ENCODE results near the gene ADGRB3.

ADGRB3 gene

DNA sequence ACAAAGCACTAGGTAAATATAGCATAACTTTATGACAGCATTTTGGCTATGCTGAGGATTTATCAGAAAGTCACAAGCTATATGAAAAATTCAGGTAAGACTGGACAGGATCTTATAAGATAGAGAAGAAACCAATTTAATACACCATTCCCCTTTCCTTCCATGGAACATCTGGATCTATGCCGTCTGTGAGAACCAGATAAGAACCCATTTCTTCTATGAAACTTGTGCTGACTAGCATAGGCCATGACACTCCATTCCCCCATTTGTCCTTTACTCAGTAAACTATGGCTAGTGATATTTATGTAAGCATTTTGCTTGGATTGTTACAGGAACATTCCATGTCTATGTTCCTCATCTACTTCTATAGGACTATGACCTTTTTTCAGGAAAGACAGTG is 437.7 kb downstream of the ADGRB3 start:
- no peak for TF ChIP-seq CTCF (IDR thresholded peaks at IDR 0.05; ENCODE audit: borderline replicate concordance, control extremely low read depth, extremely low read depth, insufficient read depth, missing control alignments)
- no peak for DNase-seq (ENCODE audit: low spot score)
- in situ Hi-C loops (cut with MboI; ENCODE audit: low sequenced_read_pairs, unreplicated experiment) = no loop called here

DNA sequence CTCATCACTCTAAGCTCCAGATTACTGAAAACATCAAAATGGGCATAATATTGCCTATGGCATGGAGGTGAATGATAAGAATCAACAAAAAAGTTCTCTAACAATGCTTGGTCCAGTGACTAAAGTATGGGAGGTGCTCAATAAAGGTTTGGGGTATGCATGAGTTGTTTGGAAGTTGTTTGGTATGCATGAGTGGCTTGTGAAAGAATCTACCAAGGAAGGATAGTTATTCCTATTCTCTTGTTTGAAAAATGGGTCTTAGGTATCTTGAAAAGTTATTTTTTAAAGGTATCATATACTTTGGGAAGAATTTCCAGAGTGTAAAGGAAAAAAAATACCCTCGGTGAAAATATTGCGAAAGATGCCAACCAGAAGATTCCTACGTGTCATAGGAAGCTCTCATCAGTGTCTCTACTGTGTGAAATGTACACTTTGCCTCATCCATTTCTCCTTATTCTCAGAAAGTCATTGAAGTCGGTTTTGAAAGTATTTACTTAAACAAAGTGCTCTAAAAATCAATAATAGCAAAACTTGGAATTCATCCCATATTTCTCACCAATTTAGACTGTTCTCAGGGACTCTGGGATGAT is 449.8 kb downstream of the ADGRB3 start:
- in situ Hi-C loops (cut with MboI; ENCODE audit: low sequenced_read_pairs, unreplicated experiment) = no loop called here
- DNase-seq (ENCODE audit: low spot score) = no peak
- no peak for TF ChIP-seq CTCF (IDR thresholded peaks at IDR 0.05; ENCODE audit: borderline replicate concordance, control extremely low read depth, extremely low read depth, insufficient read depth, missing control alignments)

GRCh38 chr6:69086689-69087088 is 451.6 kb downstream of the ADGRB3 start:
- in situ Hi-C loops (cut with MboI; ENCODE audit: low sequenced_read_pairs, unreplicated experiment) = no loop called here
- TF ChIP-seq CTCF (IDR thresholded peaks at IDR 0.05; ENCODE audit: borderline replicate concordance, control extremely low read depth, extremely low read depth, insufficient read depth, missing control alignments) = no peak
- DNase-seq (ENCODE audit: low spot score) = no peak

GRCh38 chr6:69089539-69089938 is 454.5 kb downstream of the ADGRB3 start:
- no peak for TF ChIP-seq CTCF (IDR thresholded peaks at IDR 0.05; ENCODE audit: borderline replicate concordance, control extremely low read depth, extremely low read depth, insufficient read depth, missing control alignments)
- DNase-seq (ENCODE audit: low spot score) = no peak
- in situ Hi-C loops (cut with MboI; ENCODE audit: low sequenced_read_pairs, unreplicated experiment) = no loop called here

- no peak for TF ChIP-seq CTCF (IDR thresholded peaks at IDR 0.05; ENCODE audit: borderline replicate concordance, control extremely low read depth, extremely low read depth, insufficient read depth, missing control alignments)
- in situ Hi-C loops (cut with MboI; ENCODE audit: low sequenced_read_pairs, unreplicated experiment) = no loop called here
- no peak for DNase-seq (ENCODE audit: low spot score)
Measured at GRCh38 chr6:69090132-69090531, 455.1 kb downstream of the ADGRB3 start.

DNA sequence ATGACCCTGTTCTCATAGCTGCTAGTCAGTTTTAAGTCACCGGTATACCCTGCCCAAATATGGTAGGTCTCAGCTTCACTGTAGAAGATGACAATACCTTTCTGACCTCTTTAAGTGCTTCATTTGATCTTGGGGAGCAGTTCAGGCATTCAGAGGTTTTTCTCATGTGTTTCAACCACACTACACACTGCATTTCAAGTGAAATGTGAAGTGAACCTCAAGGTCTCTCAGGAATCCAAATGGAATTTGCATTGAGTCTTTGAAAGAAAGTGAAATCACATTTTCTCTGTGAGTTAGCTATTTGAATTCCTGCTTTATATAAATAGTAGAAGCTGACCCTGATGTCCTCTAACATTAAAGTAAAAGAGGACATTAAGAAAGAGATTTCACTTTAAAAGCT is 461.6 kb downstream of the ADGRB3 start:
- no peak for TF ChIP-seq CTCF (IDR thresholded peaks at IDR 0.05; ENCODE audit: borderline replicate concordance, control extremely low read depth, extremely low read depth, insufficient read depth, missing control alignments)
- in situ Hi-C loops (cut with MboI; ENCODE audit: low sequenced_read_pairs, unreplicated experiment) = no loop called here

DNA sequence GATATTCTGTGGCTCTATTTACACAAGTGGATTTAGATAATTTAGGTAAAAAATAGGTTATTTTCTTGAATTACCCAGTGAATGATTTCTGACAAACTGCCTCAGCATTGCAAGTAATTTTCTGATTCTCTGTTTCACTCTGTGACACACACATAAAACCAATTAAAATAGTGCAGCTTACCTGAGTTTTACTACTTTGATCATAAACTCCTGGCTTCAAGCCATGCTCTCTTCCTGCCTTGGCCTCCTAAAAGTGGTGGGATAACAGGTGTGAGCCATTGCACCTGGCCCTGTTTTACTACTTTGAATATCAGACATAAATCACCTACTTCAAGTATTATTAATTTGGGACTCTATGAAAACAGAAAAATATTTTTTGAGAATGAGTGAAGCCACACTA is 462.9 kb downstream of the ADGRB3 start:
- in situ Hi-C loops (cut with MboI; ENCODE audit: low sequenced_read_pairs, unreplicated experiment) = no loop called here
- DNase-seq (ENCODE audit: low spot score) = no peak
- TF ChIP-seq CTCF (IDR thresholded peaks at IDR 0.05; ENCODE audit: borderline replicate concordance, control extremely low read depth, extremely low read depth, insufficient read depth, missing control alignments) = no peak

More for the DNA sequence above, 461.6 kb downstream of the ADGRB3 start:
- no peak for DNase-seq (ENCODE audit: low spot score)

Data from GM13976 (cell line).